Muscle layer of duodenum (tissue), 2 donors: ENCODE results near the gene XYLT1.

ENCODE experiments used
- H3K27ac ChIP-seq: one replicate; pipeline ENCODE4 v1.7.0; 2013; ENCODE audit warnings: mild to moderate bottlenecking, low read length
- H3K27me3 ChIP-seq: one replicate; pipeline ENCODE4 v1.7.0; 2013; ENCODE audit warnings: low read depth, mild to moderate bottlenecking, control low read depth, low read length
- H3K36me3 ChIP-seq, 2 donors: one replicate each; pipeline ENCODE4 v1.7.0; 2013; ENCODE audit warnings: low read length in 2 of 2, control low read depth in 1 of 2, mild to moderate bottlenecking in 1 of 2; ENCODE audit not compliant: insufficient read depth in 2 of 2, control insufficient read depth in 1 of 2
- H3K4me1 ChIP-seq, 2 donors: one replicate each; pipeline ENCODE4 v1.7.0; 2013; ENCODE audit warnings: low read length in 2 of 2, mild to moderate bottlenecking in 2 of 2, control low read depth in 1 of 2, moderate library complexity in 1 of 2; ENCODE audit not compliant: insufficient read depth in 2 of 2, control insufficient read depth in 1 of 2
- H3K4me3 ChIP-seq, 2 donors: one replicate each; pipeline ENCODE4 v1.7.0; 2013; ENCODE audit warnings: low read length in 2 of 2, low read depth in 1 of 2, mild to moderate bottlenecking in 1 of 2
- H3K9me3 ChIP-seq, 2 donors: one replicate each; pipeline ENCODE4 v1.7.0; 2013; ENCODE audit warnings: low read length in 2 of 2, control low read depth in 1 of 2, mild to moderate bottlenecking in 1 of 2; ENCODE audit not compliant: control insufficient read depth in 1 of 2
- donor health status: healthy.

The XYLT1 gene

GRCh38 chr16:17135439-17135838, 335.3 kb downstream of the XYLT1 start:
- Histone ChIP-seq H3K36me3 (peaks cover 32 to 53% of the 10 kb centered on the region in 2 donors), H3K27ac (no peak overlapping the region), H3K9me3 (no peaks in the 10 kb centered on the region), H3K27me3 (no peaks in the 10 kb centered on the region), H3K4me3 (no peak overlapping the region), H3K4me1 (no peaks in the 10 kb centered on the region)

GRCh38 chr16:17134586-17134985, 336.2 kb downstream of the XYLT1 start:
- H3K4me1 ChIP-seq: no peaks in the 10 kb centered on the region
- H3K4me3 ChIP-seq: no peak overlapping the region
- H3K9me3 ChIP-seq: no peaks in the 10 kb centered on the region
- H3K27ac ChIP-seq: no peak overlapping the region
- H3K36me3 ChIP-seq: peaks cover 32 to 53% of the 10 kb centered on the region in 2 donors
- no peaks in the 10 kb centered on the region for H3K27me3 ChIP-seq

GRCh38 chr16:17133851-17134250, 336.9 kb downstream of the XYLT1 start:
- Histone ChIP-seq H3K27me3 (no peaks in the 10 kb centered on the region), H3K4me3 (no peak overlapping the region), H3K36me3 (peaks cover 32 to 53% of the 10 kb centered on the region in 2 donors), H3K27ac (no peak overlapping the region), H3K4me1 (no peaks in the 10 kb centered on the region), H3K9me3 (no peaks in the 10 kb centered on the region)

- H3K9me3 ChIP-seq: no peaks in the 10 kb centered on the region
- H3K27me3 ChIP-seq: no peaks in the 10 kb centered on the region
- H3K4me3 ChIP-seq: no peak overlapping the region
- H3K27ac ChIP-seq: no peak overlapping the region
- H3K36me3 ChIP-seq: peaks cover 15 to 39% of the 10 kb centered on the region in 2 donors
- no peaks in the 10 kb centered on the region for H3K4me1 ChIP-seq
Observed at GRCh38 chr16:17131351-17131750, 339.4 kb downstream of the XYLT1 start.

GRCh38 chr16:17130733-17131132, 340.0 kb downstream of the XYLT1 start:
- no peak overlapping the region for H3K4me3 ChIP-seq
- H3K36me3 ChIP-seq: peaks cover 16 to 44% of the 10 kb centered on the region in 2 donors
- H3K27ac ChIP-seq: no peak overlapping the region
- no peaks in the 10 kb centered on the region for H3K9me3 ChIP-seq
- H3K4me1 ChIP-seq: no peaks in the 10 kb centered on the region
- H3K27me3 ChIP-seq: no peaks in the 10 kb centered on the region

GRCh38 chr16:17129971-17130370, 340.8 kb downstream of the XYLT1 start:
- Histone ChIP-seq H3K36me3 (peaks cover 19 to 50% of the 10 kb centered on the region in 2 donors), H3K27ac (no peak overlapping the region), H3K9me3 (no peaks in the 10 kb centered on the region), H3K27me3 (no peaks in the 10 kb centered on the region), H3K4me3 (no peak overlapping the region), H3K4me1 (no peaks in the 10 kb centered on the region)

GRCh38 chr16:17128791-17129190, 342.0 kb downstream of the XYLT1 start:
- no peaks in the 10 kb centered on the region for H3K9me3 ChIP-seq
- H3K36me3 ChIP-seq: peaks cover 9 to 43% of the 10 kb centered on the region in 2 donors
- no peak overlapping the region for H3K27ac ChIP-seq
- no peaks in the 10 kb centered on the region for H3K27me3 ChIP-seq
- H3K4me1 ChIP-seq: no peaks in the 10 kb centered on the region
- no peak overlapping the region for H3K4me3 ChIP-seq

GRCh38 chr16:17126156-17126555, 344.6 kb downstream of the XYLT1 start:
- Histone ChIP-seq H3K4me3 (no peak overlapping the region), H3K27ac (no peak overlapping the region), H3K4me1 (no peaks in the 10 kb centered on the region), H3K27me3 (no peaks in the 10 kb centered on the region), H3K9me3 (no peaks in the 10 kb centered on the region), H3K36me3 (peaks cover 6 to 24% of the 10 kb centered on the region in 2 donors)

GRCh38 chr16:17125671-17126070, 345.1 kb downstream of the XYLT1 start:
- Histone ChIP-seq H3K27me3 (no peaks in the 10 kb centered on the region), H3K36me3 (peaks cover 6 to 20% of the 10 kb centered on the region in 2 donors), H3K9me3 (no peaks in the 10 kb centered on the region), H3K4me1 (no peaks in the 10 kb centered on the region), H3K4me3 (no peak overlapping the region), H3K27ac (no peak overlapping the region)

- peaks cover 8 to 20% of the 10 kb centered on the region in 2 donors for H3K36me3 ChIP-seq
- H3K4me3 ChIP-seq: no peak overlapping the region
- no peaks in the 10 kb centered on the region for H3K27me3 ChIP-seq
- no peaks in the 10 kb centered on the region for H3K9me3 ChIP-seq
- no peak overlapping the region for H3K27ac ChIP-seq
- H3K4me1 ChIP-seq: no peaks in the 10 kb centered on the region
Observed at GRCh38 chr16:17117906-17118577, 352.7 kb downstream of the XYLT1 start.

GRCh38 chr16:17116595-17117322, 354.0 kb downstream of the XYLT1 start:
- no peaks in the 10 kb centered on the region for H3K9me3 ChIP-seq
- peaks cover 8 to 20% of the 10 kb centered on the region in 2 donors for H3K36me3 ChIP-seq
- no peaks in the 10 kb centered on the region for H3K27me3 ChIP-seq
- H3K4me1 ChIP-seq: no peaks in the 10 kb centered on the region
- no peak overlapping the region for H3K27ac ChIP-seq
- H3K4me3 ChIP-seq: no peak overlapping the region
